ENCODE results near the gene CBX3. TPM values are rescaled to one million over a fixed set of nuclear protein-coding genes. Genes with fewer than 3 reads are reported as not detected.

Gene CBX3
- total RNA-seq, 4 donors from 2014 or later, result 61.7 to 109 (median 77.7) TPM

- no peak for DNase-seq (ENCODE audit: low spot score in 2 of 2)
- peak overlapping the region in 1 of 4 donors; percentile 30 for H3K27ac ChIP-seq
- 70 to 74% methylated on average over 11 of the region's 11 CpGs for WGBS, 2 donors
These were observed 14.0 kb upstream of the CBX3 start for GRCh38 chr7:26187380-26188205.

GRCh38 chr7:26188206-26188956, 13.2 kb upstream of the CBX3 start:
- Histone ChIP-seq H3K4me1 (peaks cover 0 to 38% (median 9%) of the 10 kb centered on the region in 4 donors), H3K9me3 (no peaks in the 10 kb centered on the region), H3K4me3 (no peak overlapping the region), H3K27ac (no peak overlapping the region), H3K27me3 (no peaks in the 10 kb centered on the region), H3K36me3 (peaks cover 0 to 79% (median 13%) of the 10 kb centered on the region in 3 donors)
- WGBS, 2 donors, result 85 to 86% methylated on average over 9 of the region's 9 CpGs
- TF ChIP-seq POLR2A (IDR thresholded peaks at IDR 0.05) (no peak), CTCF (IDR thresholded peaks at IDR 0.05) (no peak), EP300 (IDR thresholded peaks at IDR 0.05) (no peak)
- no peak for DNase-seq (ENCODE audit: low spot score in 2 of 2)

More at GRCh38 chr7:26187380-26188205, 14.0 kb upstream of the CBX3 start:
- Histone ChIP-seq H3K27me3 (no peaks in the 10 kb centered on the region), H3K36me3 (peaks cover 0 to 71% (median 13%) of the 10 kb centered on the region in 3 donors), H3K9me3 (no peaks in the 10 kb centered on the region), H3K4me1 (peaks cover 0 to 38% (median under 1%) of the 10 kb centered on the region in 4 donors), H3K4me3 (no peak overlapping the region)
- no peak for TF ChIP-seq CTCF (IDR thresholded peaks at IDR 0.05)
- peak in 1 of 2 donors; percentile 26 for TF ChIP-seq EP300 (IDR thresholded peaks at IDR 0.05)

GRCh38 chr7:26188957-26189541, 12.5 kb upstream of the CBX3 start:
- H3K4me1 ChIP-seq, result peaks cover 0 to 40% (median 15%) of the 10 kb centered on the region in 4 donors
- no peak overlapping the region for H3K27ac ChIP-seq
- DNase-seq (ENCODE audit: low spot score in 2 of 2), result no peak
- TF ChIP-seq POLR2A (IDR thresholded peaks at IDR 0.05), result no peak
- TF ChIP-seq EP300 (IDR thresholded peaks at IDR 0.05), result no peak
- no peaks in the 10 kb centered on the region for H3K9me3 ChIP-seq
- H3K27me3 ChIP-seq, result no peaks in the 10 kb centered on the region
- H3K4me3 ChIP-seq, result no peak overlapping the region
- WGBS, 2 donors, result 92 to 94% methylated on average over 3 of the region's 3 CpGs
- peaks cover 0 to 86% (median 13%) of the 10 kb centered on the region in 3 donors for H3K36me3 ChIP-seq

- Histone ChIP-seq H3K9me3 (no peaks in the 10 kb centered on the region), H3K4me3 (no peak overlapping the region), H3K4me1 (peaks cover 0 to 46% (median 22%) of the 10 kb centered on the region in 4 donors), H3K36me3 (peaks cover 0 to 89% (median 13%) of the 10 kb centered on the region in 3 donors), H3K27ac (no peak overlapping the region), H3K27me3 (no peaks in the 10 kb centered on the region)
- 78 to 89% methylated on average over 3 of the region's 3 CpGs for WGBS, 2 donors
- DNase-seq (ENCODE audit: low spot score in 2 of 2), result no peak
- no peak for TF ChIP-seq POLR2A (IDR thresholded peaks at IDR 0.05)
- no peak for TF ChIP-seq EP300 (IDR thresholded peaks at IDR 0.05)
- no peak for TF ChIP-seq CTCF (IDR thresholded peaks at IDR 0.05)
These were observed 11.8 kb upstream of the CBX3 start for GRCh38 chr7:26189697-26190096.

GRCh38 chr7:26190417-26190869, 11.1 kb upstream of the CBX3 start:
- TF ChIP-seq EP300 (IDR thresholded peaks at IDR 0.05) (no peak), POLR2A (IDR thresholded peaks at IDR 0.05) (no peak), CTCF (IDR thresholded peaks at IDR 0.05) (no peak)
- H3K9me3 ChIP-seq, result no peaks in the 10 kb centered on the region
- DNase-seq (ENCODE audit: low spot score in 2 of 2), result no peak
- no peaks in the 10 kb centered on the region for H3K27me3 ChIP-seq
- peaks cover 0 to 54% (median 29%) of the 10 kb centered on the region in 4 donors for H3K4me1 ChIP-seq
- H3K27ac ChIP-seq, result no peak overlapping the region
- peaks cover 0 to 89% (median 13%) of the 10 kb centered on the region in 3 donors for H3K36me3 ChIP-seq
- WGBS, 2 donors, result 94 to 95% methylated on average over 1 of the region's 1 CpG
- no peak overlapping the region for H3K4me3 ChIP-seq
